ENCODE data around the gene ZNF598. TPM values are rescaled to one million over a fixed set of nuclear protein-coding genes. Genes with fewer than 3 reads are reported as not detected.

ZNF598 gene
- total RNA-seq, 1 experiment from 2014 or later = 75.8 TPM

DNA sequence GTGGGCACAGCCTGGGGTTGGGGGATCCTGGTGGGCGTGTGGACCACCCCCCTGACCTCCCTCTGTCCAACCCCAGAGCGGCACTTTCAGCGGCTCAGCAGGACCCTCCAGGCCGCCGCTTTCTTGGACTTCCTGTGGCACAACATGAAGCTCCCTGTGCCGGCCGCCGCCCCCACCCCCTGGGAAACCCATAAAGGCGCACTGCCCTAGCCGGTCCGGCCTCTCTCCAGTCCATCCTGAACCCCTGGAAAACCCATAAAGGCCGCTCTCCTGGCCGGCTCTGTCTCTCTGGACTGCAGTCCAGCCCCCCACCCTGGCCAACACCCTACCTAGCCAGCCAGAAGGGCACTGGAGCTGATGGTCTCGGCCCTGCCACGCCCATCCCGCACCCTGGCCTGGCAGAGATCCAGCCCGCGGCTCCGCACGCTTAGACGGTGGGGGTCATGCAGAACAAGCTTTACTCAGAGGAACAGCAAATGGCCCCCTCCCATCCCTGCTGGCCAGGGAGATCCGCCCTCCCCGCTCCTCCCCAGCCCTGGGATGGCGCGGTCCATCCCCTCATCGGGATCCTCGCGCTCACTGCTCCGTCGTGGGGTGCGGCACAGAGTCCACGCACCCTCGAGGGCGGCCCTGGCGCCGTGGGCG lies 31.0 kb downstream of the ZNF598 start:
- TF ChIP-seq, protein P1, sequence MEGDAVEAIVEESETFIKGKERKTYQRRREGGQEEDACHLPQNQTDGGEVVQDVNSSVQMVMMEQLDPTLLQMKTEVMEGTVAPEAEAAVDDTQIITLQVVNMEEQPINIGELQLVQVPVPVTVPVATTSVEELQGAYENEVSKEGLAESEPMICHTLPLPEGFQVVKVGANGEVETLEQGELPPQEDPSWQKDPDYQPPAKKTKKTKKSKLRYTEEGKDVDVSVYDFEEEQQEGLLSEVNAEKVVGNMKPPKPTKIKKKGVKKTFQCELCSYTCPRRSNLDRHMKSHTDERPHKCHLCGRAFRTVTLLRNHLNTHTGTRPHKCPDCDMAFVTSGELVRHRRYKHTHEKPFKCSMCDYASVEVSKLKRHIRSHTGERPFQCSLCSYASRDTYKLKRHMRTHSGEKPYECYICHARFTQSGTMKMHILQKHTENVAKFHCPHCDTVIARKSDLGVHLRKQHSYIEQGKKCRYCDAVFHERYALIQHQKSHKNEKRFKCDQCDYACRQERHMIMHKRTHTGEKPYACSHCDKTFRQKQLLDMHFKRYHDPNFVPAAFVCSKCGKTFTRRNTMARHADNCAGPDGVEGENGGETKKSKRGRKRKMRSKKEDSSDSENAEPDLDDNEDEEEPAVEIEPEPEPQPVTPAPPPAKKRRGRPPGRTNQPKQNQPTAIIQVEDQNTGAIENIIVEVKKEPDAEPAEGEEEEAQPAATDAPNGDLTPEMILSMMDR (conservative IDR thresholded peaks at IDR 0.05; ENCODE audit: low read depth, low read length) = no peak
- TF ChIP-seq EZH2 (IDR thresholded peaks at IDR 0.05; ENCODE audit: borderline replicate concordance, low read depth, low read length, poor library complexity, severe bottlenecking) = no peak
- Histone ChIP-seq H3K4me3 (ENCODE audit: low read depth, low read length, poor library complexity, severe bottlenecking) (no peak overlapping the region), H3K27me3 (replicated peaks; ENCODE audit: insufficient read depth, low read depth, low read length, poor library complexity) (no peaks in the 10 kb centered on the region), H3K27ac (ENCODE audit: low read depth, low read length, poor library complexity, severe bottlenecking) (no peak overlapping the region), H3K9me3 (ENCODE audit: low read depth, low read length, poor library complexity, severe bottlenecking) (no peaks in the 10 kb centered on the region), H3K36me3 (ENCODE audit: insufficient read depth, low read length, poor library complexity, severe bottlenecking) (peaks cover 28% of the 10 kb centered on the region), H3K4me1 (ENCODE audit: insufficient read depth, low read length, poor library complexity, severe bottlenecking) (peaks cover 15% of the 10 kb centered on the region)
- no TSS peak for BruUV-seq (replicated peaks)
- ChIA-PET CTCF (no interaction called here), POLR2A (ENCODE audit: low non-redundant PET) (interaction anchor here (0.6 kb wide), 1 partner anchor 14 kb away, joined by 3 read pairs; the partner anchor contains the start of gene RPS2)
- intact Hi-C loops (cut with micrococcal nuclease; ENCODE audit: unreplicated experiment) = no loop called here
- no peak for DNase-seq (ENCODE audit: low spot score)

DNA sequence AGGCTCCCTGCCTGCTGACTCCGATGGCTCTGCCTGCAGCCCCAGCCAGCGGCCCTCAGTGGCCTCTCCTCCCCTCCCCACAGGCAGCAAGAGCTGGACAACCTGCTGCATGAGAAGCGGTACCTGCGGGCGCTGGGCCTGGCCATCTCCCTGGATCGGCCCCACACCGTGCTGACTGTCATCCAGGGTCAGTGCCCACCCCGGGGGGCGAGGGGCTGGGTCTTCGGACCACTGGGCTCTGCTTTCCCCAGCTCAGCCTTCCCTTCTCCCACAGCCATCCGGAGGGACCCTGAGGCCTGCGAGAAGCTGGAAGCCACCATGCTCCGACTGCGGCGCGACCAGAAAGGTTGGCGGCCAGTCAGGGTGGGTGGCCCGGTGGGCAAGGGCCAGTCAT lies 31.7 kb downstream of the ZNF598 start:
- peaks cover 15% of the 10 kb centered on the region for H3K4me1 ChIP-seq (ENCODE audit: insufficient read depth, low read length, poor library complexity, severe bottlenecking)
- no peaks in the 10 kb centered on the region for H3K9me3 ChIP-seq (ENCODE audit: low read depth, low read length, poor library complexity, severe bottlenecking)
- H3K27ac ChIP-seq (ENCODE audit: low read depth, low read length, poor library complexity, severe bottlenecking) = no peak overlapping the region
- H3K4me3 ChIP-seq (ENCODE audit: low read depth, low read length, poor library complexity, severe bottlenecking) = no peak overlapping the region
- H3K27me3 ChIP-seq (replicated peaks; ENCODE audit: insufficient read depth, low read depth, low read length, poor library complexity) = no peaks in the 10 kb centered on the region
- TSS peak; percentile 13 for BruUV-seq (replicated peaks)
- TF ChIP-seq EZH2 (IDR thresholded peaks at IDR 0.05; ENCODE audit: borderline replicate concordance, low read depth, low read length, poor library complexity, severe bottlenecking) = no peak
- TF ChIP-seq, protein P1 (conservative IDR thresholded peaks at IDR 0.05; ENCODE audit: low read depth, low read length) = no peak
- CTCF ChIA-PET = no interaction called here
- intact Hi-C loops (cut with micrococcal nuclease; ENCODE audit: unreplicated experiment) = no loop called here
- H3K36me3 ChIP-seq (ENCODE audit: insufficient read depth, low read length, poor library complexity, severe bottlenecking) = peaks cover 28% of the 10 kb centered on the region
- DNase-seq (ENCODE audit: low spot score) = no peak
- POLR2A ChIA-PET (ENCODE audit: low non-redundant PET) = no interaction called here

DNA sequence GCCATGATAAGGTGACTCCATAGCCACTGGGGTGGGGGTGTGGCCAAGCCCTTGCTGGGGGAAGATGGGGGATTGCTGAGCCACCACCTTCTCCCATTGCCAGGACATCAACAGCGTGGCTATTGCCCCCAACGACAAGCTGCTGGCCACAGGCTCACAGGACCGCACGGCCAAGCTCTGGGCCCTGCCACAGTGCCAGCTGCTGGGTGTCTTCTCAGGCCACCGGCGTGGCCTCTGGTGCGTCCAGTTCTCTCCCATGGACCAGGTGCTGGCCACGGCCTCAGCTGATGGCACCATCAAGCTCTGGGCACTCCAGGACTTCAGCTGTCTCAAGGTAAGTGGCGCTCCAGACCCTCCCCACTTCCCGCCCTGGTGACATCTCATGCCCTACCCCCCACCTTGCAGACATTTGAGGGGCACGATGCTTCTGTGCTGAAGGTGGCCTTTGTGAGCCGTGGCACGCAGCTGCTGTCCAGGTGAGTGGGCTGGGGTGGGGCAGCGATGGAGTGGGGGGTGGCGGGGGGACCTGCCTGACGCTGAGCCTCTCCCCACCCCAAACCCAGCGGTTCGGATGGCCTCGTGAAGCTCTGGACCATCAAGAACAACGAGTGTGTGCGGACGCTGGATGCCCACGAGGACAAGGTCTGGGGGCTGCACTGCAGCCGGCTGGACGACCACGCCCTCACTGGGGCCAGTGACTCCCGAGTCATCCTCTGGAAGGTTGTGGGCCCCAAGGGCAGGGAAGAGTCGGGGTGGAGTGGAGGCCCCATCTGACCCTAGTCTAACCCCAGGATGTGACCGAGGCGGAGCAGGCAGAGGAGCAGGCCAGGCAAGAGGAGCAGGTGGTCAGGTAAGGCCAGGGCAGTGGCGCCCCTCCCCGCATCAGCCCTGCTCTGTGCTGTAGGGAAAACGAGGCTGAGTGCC lies 32.4 kb downstream of the ZNF598 start:
- H3K27me3 ChIP-seq (replicated peaks; ENCODE audit: insufficient read depth, low read depth, low read length, poor library complexity) = no peaks in the 10 kb centered on the region
- POLR2A ChIA-PET (ENCODE audit: low non-redundant PET) = no interaction called here
- no peak for DNase-seq (ENCODE audit: low spot score)
- H3K36me3 ChIP-seq (ENCODE audit: insufficient read depth, low read length, poor library complexity, severe bottlenecking) = peaks cover 28% of the 10 kb centered on the region
- CTCF ChIA-PET = no interaction called here
- H3K9me3 ChIP-seq (ENCODE audit: low read depth, low read length, poor library complexity, severe bottlenecking) = no peaks in the 10 kb centered on the region
- H3K4me3 ChIP-seq (ENCODE audit: low read depth, low read length, poor library complexity, severe bottlenecking) = no peak overlapping the region
- TF ChIP-seq EZH2 (IDR thresholded peaks at IDR 0.05; ENCODE audit: borderline replicate concordance, low read depth, low read length, poor library complexity, severe bottlenecking) = no peak
- TF ChIP-seq, protein P1 (conservative IDR thresholded peaks at IDR 0.05; ENCODE audit: low read depth, low read length) = no peak
- H3K4me1 ChIP-seq (ENCODE audit: insufficient read depth, low read length, poor library complexity, severe bottlenecking) = peaks cover 14% of the 10 kb centered on the region
- BruUV-seq (replicated peaks) = no TSS peak
- H3K27ac ChIP-seq (ENCODE audit: low read depth, low read length, poor library complexity, severe bottlenecking) = no peak overlapping the region
- intact Hi-C loops (cut with micrococcal nuclease; ENCODE audit: unreplicated experiment) = no loop called here
